Dermis blood vessel endothelial cell (primary cell): Measurements from ENCODE around the gene ALG13. TPM values are rescaled to one million over a fixed set of nuclear protein-coding genes. Genes with fewer than 3 reads are reported as not detected.
"Not testable (repeated sequence)": the region's sequence is repeated elsewhere in the genome, so short reads cannot be mapped to it uniquely, and the experiment has no call there.

Experiments used
- DNase-seq: peaks from one replicate; pipeline ENCODE4 v3.0.0; 2010
- total RNA-seq: library from RNA; depleted of rRNA; stranded (reverse); fragments of >200 nt; gene quantifications from 2 replicates; pipeline ENCODE4 v1.2.3, GENCODE V29; 2014

The ALG13 gene
- total RNA-seq: 56.7 and 65.0 TPM in 2 replicates

DNA sequence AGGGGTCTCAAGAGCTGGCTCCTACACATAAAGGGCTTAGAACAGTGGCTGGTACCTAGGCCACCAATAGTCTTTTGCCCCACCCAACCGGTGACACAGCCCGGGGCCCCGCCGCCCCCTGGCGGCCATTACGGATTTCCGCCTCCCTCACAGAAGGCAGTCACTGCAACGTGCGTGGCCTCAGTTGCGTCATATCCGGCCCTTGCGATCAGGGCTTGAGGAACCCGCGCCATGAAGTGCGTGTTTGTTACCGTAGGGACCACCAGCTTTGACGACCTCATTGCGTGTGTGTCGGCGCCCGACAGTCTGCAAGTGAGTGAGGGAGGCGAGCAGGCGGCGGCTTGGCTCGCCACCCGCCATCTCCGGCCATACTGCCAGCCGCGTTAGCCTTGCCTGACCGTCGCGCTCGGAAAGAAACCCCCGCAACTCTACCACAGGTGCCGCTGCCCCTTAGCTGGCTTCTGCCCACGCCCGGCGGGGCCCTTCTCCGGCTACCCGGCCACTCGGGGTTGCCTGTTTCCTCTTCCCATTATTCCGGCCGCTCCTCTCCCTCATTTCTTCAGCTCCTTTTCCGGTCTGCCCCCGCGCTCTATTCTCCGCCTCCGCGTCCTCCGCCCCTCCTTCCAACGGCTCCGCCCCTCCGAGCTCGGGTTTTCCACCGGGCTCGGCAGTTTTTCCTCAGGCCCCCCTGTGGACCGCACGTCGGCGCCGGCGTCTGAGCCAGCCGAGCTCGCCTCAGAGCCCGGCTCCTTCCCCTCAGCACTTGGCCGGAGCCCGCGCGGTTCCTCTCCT lies at the start of gene ALG13:
Gene ALG13 (plus strand): TSS at position 183 of the 792 bp plus-strand sequence. CDS start 49 bp downstream, at position 232.
- DNase-seq: peak; percentile 90

DNA sequence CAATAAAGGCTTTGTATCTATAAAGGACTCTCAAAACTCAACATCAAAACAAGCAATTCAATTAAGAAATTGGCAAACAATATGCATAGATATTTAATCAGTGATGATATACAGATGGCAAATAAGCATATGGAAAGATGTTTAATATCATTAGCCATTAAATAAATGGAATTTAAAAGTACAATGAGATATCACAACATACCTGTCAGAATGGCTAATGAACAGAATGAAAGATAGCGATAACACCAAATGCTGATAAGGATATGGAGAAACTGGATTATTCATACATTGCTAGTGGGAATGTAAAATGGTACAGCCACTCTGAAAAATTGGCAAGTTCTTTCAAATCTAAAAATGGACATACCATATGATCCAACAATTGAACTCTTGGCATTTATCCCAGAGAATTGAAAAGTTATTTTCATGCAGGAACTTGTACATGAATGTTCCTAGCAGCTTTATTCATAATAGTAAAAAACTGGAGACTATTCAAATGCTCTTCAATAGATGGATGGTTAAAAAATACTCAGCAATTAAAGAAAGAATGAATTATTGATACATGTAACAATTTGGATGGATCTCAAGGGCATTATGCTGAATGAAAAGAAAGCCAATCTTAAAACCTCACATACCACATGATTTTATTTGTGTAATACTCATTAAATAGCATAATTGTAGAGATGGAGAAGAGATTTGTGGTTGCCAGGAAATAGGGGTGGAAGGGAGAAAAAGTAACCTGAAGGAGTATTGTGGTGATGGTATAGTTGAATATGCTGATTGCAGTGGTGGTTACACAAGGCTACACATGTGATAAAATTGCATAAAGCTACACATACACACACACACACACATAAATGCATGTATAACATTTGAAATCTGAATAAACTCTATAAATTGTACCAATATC lies 45.9 kb upstream of the ALG13 start:
- no peak for DNase-seq

DNA sequence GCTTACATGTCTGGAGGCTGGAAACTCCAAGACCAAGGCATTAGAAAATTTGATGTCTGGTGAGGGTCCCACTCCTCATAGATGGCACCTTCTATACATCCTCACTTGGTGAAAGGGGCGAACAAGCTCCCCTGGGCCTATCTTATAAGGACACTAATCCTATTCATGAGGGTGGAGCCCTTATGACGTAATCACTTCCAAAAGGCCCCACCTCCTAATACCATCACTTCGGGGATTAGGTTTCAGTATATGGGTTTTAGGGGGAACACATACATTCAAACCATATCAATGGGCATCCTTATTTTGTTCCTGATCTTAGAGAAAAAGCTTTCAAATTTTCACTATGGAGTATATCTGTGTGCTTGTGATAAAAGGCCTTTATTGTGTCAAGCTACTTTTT lies 39.0 kb upstream of the ALG13 start:
- no peak for DNase-seq

DNA sequence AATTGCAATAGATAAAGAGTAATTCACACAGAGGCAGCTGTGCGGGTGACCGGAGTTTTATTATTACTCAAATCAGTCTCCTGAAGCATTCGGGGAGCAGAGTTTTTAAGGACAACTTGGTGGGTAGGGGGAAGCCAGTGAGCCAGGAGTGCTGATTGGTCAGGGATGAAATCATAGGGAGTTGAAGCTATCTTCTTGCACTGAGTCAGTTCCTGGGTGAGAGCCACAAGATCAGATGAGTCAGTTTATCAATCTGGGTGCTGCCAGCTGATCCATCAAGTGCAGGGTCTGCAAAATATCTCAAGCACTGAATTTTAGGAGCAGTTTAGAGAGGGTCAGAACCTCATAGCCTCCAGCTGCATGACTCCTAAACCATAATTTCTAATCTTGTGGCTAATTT lies 35.8 kb upstream of the ALG13 start:
- not testable (repeated sequence) for DNase-seq

DNA sequence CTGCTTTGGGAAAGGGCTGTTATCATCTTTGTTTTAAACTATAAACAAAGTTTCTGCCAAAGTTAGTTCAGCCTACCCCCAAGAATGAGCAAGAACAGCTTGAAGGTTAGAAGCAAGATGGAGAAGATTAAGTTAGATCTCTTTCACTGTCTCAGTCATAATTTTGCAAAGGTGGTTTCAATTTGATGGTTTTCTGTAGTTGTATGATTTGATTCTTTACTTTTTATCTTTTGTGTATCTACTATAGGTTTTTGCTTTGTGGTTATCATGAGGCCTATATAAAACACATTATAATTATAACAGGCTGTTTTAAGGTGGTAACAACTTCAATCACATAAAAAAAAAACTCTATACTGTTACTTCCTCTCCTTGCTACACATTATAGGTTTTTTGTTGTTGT lies 35.4 kb upstream of the ALG13 start:
- no peak for DNase-seq

DNA sequence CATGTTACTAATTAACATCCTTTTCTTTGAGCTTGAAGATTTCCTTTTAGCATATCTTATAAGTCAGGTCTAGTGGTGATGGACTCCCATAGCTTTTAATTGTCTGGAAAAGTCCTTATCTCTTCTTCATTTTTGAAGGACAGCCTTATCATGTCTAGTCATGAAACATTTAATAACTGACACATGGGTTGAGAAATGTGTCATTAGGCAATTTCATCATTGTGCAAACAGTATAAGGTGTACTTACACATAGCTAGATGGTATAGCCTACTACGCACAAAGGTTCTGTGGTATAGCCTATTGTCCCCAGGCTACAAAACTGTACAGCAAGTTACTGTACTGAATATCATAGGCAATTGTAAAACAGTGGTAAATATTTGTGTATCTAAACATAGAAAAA lies 34.5 kb upstream of the ALG13 start:
- no peak for DNase-seq

DNA sequence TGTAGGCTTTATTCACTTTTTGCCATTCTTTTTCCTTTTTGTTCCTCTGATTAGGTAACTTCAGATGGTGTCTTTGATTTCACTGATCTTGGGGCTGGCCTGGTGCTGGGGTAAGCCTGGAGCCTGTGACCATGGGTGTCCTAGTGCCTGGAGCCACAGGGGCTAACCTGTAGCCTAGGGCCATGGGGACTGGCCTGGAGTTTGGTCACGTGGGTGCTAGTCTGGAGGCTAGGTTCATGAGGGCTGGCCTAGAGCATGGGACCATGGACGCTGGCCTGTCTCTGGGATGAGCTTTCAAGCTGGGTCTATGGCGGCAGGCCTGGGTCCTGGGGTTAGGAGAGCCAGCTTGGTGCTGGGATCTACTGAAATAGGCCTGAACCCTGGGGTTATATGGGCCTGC lies 32.2 kb upstream of the ALG13 start:
- no peak for DNase-seq

DNA sequence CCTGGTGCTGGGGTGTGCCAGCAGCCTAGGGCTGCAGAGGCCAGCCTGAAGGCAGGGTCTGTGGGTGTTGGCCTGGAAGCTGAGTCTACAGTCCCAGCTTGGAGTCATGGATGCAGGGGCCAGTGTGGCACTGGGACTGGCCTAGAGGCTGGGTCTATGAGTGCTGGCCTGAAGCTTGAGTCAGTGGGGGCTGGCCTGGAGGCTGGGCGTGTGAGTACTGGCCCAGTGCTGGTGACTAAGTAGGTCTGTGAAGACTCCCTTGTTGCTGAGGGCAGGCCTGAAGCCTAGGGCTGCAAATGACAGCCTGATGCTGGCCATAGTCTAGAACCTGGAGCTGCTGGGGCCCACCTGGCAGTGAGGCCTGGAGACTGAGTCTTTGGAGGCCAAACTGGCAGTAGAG lies 31.3 kb upstream of the ALG13 start:
- no peak for DNase-seq

DNA sequence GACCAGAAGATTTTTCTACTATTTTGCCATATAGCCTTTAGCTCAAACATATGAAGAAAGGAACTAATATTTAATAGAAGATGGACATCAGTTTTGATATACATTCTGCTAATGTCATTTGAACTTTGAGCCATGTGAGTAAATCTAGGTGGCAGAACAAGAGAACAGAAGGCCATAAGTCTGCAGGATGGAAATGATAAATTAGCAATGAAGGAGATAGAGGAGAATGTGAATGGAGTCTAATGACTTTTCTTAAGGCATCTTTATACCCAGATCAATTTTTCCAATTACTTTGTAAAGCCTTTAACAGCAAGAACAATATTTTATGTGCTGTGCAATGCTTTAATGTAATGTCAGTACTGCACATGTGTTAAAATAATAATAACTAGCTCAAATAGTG lies 30.1 kb upstream of the ALG13 start:
- no peak for DNase-seq

DNA sequence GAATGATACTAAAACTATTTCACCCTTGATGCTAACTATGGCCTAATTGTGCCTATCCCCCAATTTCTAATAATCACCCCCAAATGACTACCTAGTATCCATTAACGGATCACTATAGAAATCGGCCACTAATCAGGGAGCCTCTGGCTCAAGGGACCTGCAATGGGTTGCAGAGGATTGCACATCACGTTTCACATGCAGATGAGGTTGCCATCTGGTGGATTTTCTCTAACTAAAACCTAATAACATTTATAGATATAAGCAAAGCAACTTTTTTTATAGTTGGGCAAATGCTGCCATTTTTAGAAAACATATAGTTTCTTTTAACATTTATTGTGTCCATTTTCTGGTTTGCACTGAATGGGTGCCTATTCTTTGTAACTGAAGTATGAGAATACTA lies 28.3 kb upstream of the ALG13 start:
- DNase-seq: no peak

DNA sequence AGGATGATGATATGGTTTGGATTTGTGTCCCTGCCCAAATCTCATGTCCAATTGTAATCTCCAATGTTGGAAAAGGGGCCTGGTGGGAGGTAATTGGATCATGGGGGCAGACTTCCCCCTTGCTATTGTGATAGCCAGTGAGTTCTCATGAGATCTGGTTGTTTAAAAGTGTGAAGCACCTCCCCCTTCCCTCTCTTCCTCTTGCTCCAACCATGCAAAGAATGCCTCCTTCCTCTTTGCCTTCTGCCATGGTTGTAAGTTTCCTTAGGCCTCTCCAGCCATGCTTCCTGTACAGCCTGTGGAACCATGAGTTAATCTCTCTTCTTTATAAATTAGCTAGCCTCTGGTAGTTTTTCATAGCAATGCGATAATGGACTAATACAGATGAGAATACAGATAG lies 19.7 kb upstream of the ALG13 start:
- no peak for DNase-seq

DNA sequence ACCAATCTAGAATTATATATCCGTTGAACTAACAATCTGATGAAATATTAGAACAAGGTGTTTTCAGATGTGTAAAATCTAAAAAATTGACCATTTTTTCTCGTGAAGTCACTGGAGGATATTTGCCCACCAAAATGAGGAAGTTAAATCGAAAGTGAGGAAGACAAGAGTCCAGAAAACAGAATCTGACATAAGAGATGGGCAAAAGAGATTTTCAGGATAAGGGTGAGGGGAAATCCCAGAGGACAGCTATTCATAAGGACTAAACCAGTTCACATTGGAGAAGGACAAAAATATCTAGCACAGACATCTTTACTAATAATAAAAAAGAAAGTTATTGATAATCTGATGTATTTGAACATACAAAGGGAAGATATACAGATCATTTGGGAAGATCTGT lies 18.7 kb upstream of the ALG13 start:
- no peak for DNase-seq

DNA sequence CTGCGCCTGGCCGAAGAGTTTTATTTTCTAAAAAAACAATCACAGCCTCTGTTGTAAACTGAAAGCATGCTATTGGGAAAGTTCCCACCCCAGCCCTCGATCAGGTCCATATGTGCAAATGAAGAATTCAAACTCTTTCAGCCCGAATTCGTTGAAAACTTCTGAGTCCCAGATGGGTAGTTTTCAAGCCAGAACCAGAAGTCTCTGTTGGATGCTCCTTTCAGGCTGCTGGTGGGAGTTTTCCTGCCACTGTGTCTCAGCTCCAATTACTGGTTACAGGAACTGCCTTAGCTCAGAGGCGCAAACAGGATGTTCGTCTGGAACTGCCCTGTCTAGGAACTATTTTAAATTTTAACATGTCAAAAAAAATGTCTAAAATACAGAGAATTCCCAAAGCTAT lies 9.3 kb upstream of the ALG13 start:
- peak; percentile 6 for DNase-seq

DNA sequence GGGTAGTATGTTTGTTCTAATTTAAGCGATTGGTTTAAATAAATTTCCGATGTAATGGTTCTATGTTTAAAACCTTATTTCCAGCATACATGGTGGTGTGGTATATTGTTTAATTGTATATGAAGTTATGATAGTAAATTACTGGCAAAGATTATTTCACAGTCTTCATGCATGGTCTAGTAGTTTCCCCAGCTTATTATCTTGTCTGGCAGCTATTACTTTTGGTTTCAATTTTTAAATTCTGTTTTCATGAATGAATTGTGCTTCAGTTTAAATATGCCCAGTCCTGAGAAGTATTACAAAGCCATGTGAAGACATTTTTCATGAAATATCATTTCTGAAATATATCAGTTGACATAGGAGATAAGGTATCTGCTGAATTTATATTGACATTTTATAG lies 6.3 kb downstream of the ALG13 start:
- DNase-seq: no peak

DNA sequence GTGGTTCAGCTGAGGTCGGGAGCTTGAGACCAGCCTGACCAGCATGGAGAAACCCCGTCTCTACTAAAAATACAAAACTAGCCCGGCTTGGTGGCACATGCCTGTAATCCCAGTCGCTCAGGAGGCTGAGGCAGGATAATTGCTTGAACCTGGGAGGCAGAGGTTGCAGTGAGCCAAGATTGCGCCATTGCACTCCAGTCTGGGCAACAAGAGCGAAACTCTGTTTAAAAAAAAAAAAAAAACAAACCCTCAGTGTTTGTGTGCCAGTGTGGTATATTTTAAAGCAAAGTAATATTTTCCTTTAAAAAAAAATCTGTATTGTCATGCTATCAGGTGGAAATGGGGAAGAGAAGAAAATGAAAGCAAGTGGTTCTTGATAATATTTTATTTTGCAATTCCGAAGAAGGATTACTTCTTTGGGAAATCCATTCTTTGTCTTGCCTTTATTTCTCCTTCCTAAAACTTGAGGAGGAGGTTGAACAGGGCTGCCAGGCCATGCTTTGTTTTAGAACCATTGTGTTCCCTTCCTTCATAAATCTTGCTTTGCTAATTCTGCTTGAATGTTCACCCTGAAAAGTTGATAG lies 14.4 kb downstream of the ALG13 start:
- DNase-seq: no peak

DNA sequence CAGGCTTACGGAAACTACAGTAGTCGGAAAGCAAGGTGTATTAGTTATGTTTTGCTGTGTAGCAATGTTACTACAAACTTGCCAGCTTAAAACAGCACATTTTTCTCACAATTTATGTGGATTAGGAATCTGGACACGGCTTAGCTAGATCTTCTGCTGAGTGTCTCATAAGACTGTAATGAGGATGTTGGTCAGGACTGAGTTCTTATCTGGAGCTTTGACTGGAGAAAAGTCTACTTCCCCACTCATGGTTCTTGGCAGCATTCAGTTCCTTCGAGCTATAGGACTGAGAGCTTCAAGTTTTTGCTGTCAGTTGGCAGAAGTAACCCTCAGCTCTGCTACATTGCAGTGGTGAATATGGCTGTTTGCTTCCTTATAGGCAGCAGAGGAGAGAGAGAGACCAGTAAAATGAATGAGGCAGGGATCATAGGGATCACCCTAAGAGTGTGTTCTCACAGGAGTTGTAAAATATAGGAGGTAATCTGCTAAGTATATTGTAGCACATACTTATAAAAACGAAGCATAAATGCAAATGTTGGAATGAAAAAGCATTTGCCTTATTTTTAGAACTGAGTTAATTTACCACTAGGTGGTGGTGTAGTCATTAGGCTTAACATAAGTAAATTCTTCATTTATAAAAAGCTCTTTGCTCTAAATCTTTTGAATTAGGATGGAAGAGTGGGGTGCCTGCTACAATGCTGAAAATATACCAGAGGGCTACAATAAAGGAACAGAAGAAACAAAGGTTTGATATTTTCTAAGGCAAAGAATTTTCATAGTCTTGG lies 38.6 kb downstream of the ALG13 start:
- DNase-seq: peak; percentile 7

DNA sequence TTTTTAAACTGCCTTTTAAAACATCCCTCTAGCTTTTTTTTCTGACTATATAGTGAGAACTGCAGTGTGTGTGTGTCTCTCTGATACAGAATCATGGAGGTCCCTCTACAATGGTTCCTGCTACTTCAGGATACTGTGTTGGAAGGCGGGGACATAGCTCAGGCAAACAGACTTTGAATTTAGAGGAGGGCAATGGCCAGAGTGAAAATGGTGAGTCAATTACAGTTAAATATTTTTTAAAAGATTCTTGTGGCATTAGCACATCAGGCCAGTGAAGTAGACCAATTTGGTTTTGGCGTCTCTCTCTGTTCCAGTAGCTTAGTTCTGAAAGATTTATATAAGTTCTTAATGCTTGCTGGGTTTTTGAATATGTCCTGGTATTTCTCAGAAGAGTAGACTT lies 47.1 kb downstream of the ALG13 start:
- no peak for DNase-seq

DNA sequence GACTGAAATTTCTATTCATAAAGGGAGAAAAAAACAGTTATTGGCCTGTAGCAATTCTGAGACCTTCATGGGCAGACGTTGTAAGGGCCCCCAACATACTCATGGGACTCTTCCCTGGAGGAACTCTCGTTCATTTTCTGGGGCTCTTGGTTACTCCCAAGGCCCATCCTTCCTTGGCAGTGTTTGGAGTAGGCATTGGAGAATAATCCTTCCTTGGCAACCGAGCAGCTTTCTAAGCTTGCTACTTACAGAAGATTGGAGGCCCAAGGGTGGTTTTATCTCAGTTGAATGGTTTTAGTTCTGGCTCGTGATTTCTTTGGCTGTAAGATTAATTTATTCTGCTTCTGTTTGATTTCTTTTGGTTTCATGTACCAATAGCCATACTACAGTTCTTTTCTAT lies 50.4 kb downstream of the ALG13 start:
- no peak for DNase-seq

DNA sequence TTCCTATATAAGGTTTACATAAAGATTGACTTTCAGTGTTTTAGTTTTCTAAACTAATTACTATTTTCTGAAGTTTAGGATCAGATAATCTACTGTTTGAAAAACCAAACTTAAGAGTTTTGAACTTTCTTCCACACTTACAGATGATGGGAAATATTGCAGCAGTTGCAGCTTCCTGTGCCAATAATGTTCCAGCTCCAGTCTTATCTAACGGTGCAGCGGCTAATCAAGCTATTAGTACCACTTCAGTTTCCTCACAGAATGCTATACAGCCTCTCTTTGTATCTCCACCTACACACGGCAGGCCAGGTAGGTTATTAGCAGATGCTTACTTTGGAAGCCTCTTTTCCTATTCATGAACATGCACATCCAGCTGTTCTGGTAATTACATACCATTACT lies 55.6 kb downstream of the ALG13 start:
- no peak for DNase-seq

DNA sequence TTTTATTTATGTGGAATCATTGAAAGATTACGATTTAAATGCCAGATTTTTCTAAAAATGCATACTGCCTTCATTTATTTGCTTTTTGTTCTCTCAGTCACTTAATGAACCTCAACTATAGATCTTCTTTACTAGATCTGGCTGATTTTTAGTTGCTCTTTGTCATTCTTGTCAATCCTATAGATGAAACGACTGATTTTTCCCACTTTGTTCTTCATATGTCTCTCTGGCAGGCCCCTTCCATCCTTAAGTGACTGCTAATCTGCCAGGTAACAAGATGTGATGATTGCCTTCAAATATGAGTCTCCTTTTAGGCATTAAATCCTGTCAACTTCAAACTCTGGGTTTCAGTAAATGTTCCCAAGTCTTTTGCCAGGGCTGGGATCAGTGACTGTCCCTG lies 61.0 kb downstream of the ALG13 start:
- no peak for DNase-seq

DNA sequence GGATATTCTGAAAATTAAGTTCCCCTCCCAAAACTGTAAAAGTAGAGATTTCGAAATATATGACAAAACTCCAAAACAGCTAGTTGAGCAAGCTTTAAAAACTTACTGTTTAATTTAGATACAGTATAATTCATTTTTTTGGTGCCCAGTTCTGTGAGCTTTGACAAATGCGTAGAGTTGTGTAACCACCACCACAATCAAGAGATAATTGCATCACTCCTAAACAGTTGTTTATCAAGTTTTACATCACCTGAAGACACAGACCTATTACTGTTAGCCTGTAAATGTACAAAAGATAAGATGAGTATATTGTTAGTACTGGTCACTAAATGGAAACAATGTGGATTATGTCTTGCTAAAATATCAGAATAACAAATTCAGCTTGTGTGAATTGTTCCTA lies 62.3 kb downstream of the ALG13 start:
- no peak for DNase-seq

DNA sequence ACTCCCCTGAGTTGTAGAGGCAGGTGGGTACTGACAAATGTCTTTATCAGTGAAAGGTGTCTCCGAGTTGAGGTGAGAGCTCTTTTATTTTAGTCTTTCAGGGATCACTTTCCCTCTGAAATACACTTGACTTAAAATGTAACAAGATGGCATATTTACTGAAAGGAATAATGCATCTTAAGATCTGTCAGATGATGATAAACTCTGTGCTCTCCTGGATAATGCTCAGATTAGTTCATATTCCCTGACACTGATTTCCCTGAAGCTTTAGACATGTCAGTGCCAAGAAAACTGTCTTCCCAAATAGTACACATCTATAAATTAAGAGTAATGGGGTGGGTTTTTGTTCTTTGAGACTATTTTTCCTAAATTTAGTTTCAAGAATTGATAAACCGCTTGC lies 75.5 kb downstream of the ALG13 start:
- DNase-seq: no peak

DNA sequence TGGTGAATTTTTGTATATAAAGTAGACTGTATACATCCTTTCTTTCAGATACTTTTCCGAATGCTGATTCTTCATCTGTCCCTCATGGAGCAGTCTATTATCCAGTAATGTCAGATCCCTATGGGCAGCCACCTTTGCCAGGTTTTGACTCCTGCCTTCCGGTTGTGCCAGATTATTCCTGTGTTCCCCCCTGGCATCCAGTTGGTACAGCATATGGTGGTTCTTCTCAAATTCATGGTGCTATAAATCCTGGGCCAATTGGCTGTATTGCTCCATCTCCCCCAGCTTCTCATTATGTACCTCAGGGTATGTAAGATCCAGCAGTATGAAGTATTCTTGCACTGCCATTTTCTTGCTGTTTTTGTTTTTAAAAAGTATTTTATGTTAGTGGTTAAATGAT lies 78.7 kb downstream of the ALG13 start:
- DNase-seq: no peak
